ENCODE measurements around the gene ACP7.
"Not testable (repeated sequence)": the region's sequence is repeated elsewhere in the genome, so short reads cannot be mapped to it uniquely, and the experiment has no call there.

ACP7 gene

DNA sequence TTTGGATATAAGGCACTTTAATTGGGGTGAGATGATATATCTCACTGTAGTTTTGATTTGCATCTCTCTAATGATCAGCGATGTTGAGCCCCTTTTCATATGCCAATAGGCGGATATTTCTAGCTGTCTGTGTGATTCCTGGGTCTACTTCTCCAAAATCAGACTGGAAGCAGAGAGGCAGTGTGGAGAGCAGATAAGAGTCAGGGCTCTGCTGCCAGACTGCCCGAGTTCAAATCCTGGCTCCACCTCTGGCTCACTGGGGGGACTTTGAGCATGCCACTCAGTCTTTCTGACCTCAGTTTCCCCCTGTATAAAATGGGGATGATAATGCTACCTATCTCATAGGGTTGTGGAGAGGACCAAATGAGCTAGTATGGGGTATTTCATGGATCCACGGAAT, 24.0 kb upstream of the ACP7 start:
- TF ChIP-seq, protein P1, sequence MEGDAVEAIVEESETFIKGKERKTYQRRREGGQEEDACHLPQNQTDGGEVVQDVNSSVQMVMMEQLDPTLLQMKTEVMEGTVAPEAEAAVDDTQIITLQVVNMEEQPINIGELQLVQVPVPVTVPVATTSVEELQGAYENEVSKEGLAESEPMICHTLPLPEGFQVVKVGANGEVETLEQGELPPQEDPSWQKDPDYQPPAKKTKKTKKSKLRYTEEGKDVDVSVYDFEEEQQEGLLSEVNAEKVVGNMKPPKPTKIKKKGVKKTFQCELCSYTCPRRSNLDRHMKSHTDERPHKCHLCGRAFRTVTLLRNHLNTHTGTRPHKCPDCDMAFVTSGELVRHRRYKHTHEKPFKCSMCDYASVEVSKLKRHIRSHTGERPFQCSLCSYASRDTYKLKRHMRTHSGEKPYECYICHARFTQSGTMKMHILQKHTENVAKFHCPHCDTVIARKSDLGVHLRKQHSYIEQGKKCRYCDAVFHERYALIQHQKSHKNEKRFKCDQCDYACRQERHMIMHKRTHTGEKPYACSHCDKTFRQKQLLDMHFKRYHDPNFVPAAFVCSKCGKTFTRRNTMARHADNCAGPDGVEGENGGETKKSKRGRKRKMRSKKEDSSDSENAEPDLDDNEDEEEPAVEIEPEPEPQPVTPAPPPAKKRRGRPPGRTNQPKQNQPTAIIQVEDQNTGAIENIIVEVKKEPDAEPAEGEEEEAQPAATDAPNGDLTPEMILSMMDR (IDR thresholded peaks at IDR 0.05; ENCODE audit: low read depth, low read length): no peak
- H3K4me3 ChIP-seq (ENCODE audit: low read depth, low read length): no peak overlapping the region

DNA sequence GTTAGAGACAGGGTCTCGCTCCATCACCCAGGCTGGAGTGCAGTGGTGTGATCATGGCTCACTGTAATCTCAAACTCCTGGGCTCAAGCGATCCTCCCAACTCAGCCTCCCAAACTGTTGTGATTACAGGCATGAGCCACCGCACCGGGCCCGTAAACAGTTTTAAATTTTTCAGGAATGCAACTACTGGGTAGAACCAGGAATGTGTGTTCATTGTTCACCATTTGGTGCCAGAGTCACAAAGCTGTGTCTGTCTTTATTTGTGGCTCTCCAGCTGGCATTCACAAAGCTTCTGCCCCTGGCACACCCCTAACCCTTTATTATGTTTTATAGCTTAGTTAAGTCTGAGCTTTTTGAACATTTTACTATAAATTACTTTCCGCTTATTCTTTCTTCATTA, 19.8 kb upstream of the ACP7 start:
- TF ChIP-seq, protein P1 (IDR thresholded peaks at IDR 0.05; ENCODE audit: low read depth, low read length): no peak
- H3K4me3 ChIP-seq (ENCODE audit: low read depth, low read length): no peak overlapping the region

DNA sequence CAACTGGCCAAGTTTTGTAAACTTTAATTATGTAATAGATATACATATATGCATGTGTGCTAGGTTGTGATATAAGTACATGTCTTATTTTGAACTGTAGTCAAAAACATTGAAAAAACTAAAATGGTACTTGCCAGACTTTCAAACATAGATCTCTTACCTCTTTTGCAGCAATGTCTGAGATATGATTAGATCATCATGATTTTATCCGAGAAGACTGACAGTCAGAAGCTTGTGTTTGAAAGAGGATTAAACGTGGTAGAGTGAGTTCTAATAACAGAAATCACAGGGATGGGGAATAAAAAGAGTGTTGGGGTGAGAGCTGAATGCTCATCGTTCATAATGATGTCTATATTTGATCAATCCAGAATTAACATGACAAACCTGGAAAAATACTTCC, 18.2 kb upstream of the ACP7 start:
- TF ChIP-seq, protein P1 (IDR thresholded peaks at IDR 0.05; ENCODE audit: low read depth, low read length): no peak
- H3K4me3 ChIP-seq (ENCODE audit: low read depth, low read length): no peak overlapping the region

DNA sequence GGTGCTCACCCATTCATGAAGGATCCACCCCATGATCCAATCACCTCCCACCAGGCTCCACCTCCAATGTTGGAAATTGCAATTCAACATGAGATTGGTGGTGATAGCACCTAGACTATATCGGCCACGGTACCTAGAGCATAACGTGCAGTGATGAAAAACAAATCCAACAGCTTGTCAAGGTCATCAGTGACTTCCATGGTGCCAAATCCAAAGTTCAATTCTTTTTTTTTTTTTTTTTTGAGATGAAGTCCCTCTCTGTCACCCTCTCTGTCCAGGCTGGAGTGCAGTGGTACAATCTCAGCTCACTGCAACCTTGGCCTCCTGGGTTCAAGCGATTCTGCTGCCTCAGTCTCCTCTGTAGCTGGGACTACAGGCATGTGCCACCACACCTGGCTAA, 17.1 kb upstream of the ACP7 start:
- TF ChIP-seq, protein P1 (IDR thresholded peaks at IDR 0.05; ENCODE audit: low read depth, low read length): no peak
- no peak overlapping the region for H3K4me3 ChIP-seq (ENCODE audit: low read depth, low read length)

DNA sequence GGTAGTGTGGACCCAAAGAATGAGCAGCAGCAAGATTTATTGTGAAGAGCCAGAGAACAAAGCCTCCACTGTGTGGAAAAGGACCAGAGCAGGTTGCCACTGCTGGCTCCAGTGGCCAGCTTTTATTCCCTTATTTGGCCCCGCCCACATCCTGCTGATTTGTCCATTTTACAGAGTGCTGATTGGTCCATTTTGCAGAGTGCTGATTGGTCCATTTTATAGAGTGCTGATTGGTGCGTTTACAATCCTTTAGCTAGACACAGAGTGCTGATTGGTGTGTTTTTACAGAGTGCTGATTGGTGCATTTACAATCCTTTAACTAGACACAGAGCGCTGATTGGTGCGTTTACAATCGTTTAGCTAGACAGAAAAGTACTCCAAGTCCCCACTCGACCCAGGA, 15.9 kb upstream of the ACP7 start:
- not testable (repeated sequence) for H3K4me3 ChIP-seq (ENCODE audit: low read depth, low read length)

DNA sequence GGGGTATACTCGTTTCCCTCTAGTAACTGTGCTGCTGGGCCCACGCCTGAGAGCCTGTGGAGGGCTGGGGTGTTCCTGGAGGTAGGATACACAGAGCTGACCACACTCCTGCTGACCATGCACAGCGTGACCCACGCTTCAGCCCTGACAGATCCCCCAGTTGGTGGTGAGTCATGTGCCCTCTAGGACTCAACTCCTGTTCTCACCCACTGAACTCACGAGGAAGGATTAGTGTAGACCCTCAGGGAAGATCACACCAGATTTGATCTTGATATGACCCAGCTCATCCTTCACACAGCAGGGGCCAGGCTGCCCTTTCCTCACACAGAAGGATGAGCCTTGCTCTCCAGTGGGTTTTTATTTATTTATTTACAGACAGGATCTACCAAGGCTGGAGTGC, 13.3 kb upstream of the ACP7 start:
- H3K4me3 ChIP-seq (ENCODE audit: low read depth, low read length): no peak overlapping the region
- TF ChIP-seq, protein P1 (IDR thresholded peaks at IDR 0.05; ENCODE audit: low read depth, low read length): no peak

DNA sequence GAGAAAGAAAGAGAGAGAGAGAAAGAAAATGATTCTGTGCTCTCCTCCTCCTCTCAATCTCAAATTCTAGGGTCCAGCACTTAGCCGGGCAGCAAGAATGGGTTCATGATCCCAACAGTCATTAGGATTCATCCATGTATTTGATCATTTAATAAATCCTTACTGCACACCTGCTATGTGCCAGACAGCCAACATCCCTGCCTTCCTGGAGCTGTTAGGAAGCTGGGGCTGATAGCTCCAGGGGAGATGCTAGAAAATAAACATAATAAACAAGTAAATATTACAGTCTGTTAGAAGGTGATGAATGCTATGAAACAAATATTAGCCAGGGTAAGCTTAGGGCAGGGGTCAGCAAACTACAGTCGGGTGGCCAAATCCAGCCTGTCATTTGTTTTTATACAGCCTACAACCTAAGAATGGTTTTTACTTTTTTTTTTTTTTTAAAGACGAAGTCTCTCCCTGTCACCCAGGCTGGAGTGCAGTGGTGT, 9.9 kb upstream of the ACP7 start:
- H3K4me3 ChIP-seq (ENCODE audit: low read depth, low read length): no peak overlapping the region
- TF ChIP-seq, protein P1 (IDR thresholded peaks at IDR 0.05; ENCODE audit: low read depth, low read length): no peak

DNA sequence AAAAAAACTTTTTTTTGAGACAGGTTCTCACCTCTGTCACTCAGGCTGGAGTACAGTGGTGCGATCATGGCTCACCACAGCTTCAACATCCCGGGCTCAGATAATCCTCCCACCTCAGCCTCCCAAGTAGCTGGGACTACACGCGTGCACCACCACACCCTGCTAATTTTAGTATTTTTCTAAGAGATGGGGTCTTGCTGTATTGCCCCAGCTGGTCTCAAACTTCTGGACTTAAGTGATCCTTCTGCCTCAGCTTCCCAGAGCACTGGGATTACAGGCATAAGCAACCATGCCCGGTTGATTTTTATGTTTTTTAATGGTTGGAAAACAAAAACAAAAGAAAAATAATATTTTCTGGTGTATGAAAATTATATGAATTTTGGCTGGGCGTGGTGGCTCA, 9.2 kb upstream of the ACP7 start:
- TF ChIP-seq, protein P1 (IDR thresholded peaks at IDR 0.05; ENCODE audit: low read depth, low read length): no peak

More for the DNA sequence above, 9.2 kb upstream of the ACP7 start:
- H3K4me3 ChIP-seq (ENCODE audit: low read depth, low read length): no peak overlapping the region

All from WI38 (cell line).